Cardiac fibroblast (primary cell): ENCODE measurements around the gene REPS2.

Experiments used
- DNase-seq, 2 donors: peaks; one replicate each; pipeline versions ENCODE4 v3.0.0 to v3.0.0-alpha.2; 2010; ENCODE audit warnings: low read depth in 2 of 2
- H3K4me3 ChIP-seq, 2 donors: replicated peaks in 1 of 2; 1 replicate in 1 of 2; 2 replicates in 1 of 2; pipeline ENCODE4 v1.5.1; 2011; ENCODE audit warnings: low read depth in 2 of 2, low read length in 2 of 2, mild to moderate bottlenecking in 2 of 2, moderate library complexity in 1 of 2
- TF ChIP-seq, protein P1 (sequence below): IDR thresholded peaks from one replicate; pipeline ENCODE4 v1.5.1; 2011; ENCODE audit warnings: low read depth, mild to moderate bottlenecking, low read length, inconsistent platforms

The REPS2 gene

DNA sequence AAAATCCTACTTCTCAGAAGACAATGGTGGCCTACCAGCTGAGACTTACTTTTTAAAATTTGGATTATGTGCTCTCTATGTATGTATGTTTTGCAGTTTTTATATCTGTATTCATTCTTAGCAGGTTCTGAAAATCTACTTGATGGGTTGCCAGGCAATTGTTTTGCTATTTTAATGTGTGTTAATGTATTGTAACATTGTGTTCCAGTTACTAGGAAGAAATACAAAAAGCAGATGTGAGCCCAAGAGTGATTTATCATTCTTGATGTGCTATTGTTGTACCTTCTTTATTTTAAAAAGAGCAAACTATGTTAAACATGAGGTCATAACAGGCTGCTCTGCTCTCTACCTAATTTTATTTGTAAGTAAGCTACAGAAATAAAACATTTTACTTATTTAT, 81.9 kb downstream of the REPS2 start:
- TF ChIP-seq, protein P1, sequence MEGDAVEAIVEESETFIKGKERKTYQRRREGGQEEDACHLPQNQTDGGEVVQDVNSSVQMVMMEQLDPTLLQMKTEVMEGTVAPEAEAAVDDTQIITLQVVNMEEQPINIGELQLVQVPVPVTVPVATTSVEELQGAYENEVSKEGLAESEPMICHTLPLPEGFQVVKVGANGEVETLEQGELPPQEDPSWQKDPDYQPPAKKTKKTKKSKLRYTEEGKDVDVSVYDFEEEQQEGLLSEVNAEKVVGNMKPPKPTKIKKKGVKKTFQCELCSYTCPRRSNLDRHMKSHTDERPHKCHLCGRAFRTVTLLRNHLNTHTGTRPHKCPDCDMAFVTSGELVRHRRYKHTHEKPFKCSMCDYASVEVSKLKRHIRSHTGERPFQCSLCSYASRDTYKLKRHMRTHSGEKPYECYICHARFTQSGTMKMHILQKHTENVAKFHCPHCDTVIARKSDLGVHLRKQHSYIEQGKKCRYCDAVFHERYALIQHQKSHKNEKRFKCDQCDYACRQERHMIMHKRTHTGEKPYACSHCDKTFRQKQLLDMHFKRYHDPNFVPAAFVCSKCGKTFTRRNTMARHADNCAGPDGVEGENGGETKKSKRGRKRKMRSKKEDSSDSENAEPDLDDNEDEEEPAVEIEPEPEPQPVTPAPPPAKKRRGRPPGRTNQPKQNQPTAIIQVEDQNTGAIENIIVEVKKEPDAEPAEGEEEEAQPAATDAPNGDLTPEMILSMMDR = no peak
- peak in 1 of 2 donors; percentile 32 for DNase-seq
- no peak overlapping the region for H3K4me3 ChIP-seq

DNA sequence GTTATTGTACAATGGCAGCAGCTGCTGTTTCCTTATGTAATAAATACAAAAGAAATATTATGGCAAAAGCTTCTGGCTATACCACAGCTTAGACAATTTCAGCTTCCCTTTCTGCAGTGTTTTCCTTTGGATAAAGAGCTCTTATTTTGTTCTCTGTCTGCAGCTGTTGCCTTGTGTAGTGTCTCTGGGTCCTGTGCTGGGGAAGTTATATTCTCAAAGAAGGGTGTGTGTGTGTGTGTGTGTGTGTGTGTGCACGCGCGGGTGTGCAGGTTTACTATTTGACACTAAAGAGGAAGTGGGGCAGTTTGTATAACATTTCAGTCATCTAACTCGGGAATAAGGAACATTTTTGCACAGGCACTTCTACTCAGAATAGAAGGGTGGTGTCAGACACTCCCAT, 83.6 kb downstream of the REPS2 start:
- TF ChIP-seq, protein P1 = no peak
- DNase-seq = no peak
- H3K4me3 ChIP-seq = no peak overlapping the region

DNA sequence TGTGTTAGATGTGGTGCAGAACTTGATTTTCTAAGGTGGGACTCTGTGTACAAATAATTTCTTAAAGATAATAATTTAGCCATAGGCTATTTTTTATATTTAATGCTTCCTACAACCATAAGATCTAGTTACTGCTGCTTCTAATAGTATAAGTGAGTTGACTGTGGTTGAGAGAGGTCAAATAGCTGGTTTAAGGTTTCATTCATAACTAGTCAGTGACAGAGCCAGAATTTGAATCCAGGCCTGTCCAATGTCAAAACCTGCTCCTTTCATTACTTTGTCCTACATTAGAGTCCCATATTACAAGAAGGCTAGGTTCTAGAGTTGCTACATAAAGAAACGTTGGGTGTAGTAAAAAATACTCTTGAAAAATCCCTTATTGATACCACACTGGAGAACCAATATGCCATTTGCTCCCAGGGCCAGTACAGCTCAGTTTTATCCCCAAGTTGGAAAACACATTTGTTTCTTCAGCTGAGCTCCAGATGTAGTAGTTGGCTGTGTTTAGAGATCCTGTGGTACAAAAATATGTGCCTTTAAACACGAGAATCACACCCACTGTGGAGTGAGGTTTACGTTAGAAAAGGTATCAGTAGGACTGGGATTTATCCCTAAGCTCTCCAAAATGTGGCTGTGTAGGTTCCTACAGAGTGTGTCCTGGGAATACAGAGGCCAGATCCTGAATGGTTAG, 84.3 kb downstream of the REPS2 start:
- peak in 1 of 2 donors; percentile 8 for DNase-seq
- TF ChIP-seq, protein P1 = no peak
- no peak overlapping the region for H3K4me3 ChIP-seq

DNA sequence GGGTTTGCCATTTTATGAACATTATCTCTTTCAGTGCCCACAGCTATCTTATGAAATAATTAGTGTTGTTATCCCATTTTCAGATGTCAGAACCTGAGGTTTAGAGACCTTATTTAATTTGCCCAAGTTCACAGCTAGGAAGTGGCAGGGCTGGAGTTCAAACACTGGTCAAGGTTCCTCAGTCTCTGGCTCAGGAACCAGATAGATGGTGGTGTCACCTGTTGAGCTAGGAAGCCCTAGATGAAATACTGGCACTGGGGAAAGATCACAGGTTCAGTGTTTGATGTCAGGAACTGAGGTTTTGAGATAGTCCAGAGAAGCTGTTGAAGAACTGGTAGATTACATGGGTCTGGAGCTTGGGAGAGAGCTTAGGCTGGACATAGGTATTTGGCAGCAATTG, 85.4 kb downstream of the REPS2 start:
- H3K4me3 ChIP-seq = no peak overlapping the region
- TF ChIP-seq, protein P1 = no peak
- no peak for DNase-seq

DNA sequence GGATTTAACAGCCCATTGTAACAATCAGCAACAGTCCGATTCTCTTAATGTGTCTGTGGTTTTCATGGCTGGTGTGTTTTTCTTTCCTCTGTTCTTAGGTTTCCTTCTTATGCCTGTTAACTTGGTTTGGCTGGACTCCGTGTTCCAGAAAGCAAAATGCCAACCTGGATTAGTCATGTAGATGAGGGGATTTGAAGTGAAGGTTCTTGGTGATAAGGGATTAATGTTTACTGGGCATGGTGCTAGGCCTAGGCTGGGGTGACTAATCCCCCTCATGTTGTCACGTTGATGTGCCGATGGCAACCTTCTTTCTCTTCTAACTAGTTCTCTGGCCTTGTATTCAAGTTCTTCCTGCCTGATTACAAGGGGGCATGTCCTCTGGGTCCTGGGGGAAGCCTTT, 85.9 kb downstream of the REPS2 start:
- no peak overlapping the region for H3K4me3 ChIP-seq
- TF ChIP-seq, protein P1 = no peak
- peak; percentile 59 to 88 for DNase-seq

DNA sequence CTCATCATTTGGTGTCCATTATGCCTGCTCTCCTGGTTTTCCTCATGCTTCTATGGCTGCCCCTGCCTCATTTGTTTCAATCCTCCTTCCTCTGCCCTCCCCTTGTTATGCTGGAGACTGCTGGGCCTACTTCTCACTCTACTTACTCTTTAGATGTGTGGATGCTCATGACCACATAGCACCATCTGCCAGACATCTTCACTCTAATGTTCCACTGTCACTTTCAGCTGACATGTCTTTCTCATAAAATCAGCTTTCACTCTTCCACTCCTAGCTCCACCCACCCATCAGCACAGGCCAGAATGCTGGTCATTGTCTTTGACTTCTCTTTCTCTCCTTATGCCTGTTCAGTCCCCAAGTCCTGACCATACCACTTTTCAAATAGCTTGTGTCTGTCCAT, 86.8 kb downstream of the REPS2 start:
- TF ChIP-seq, protein P1 = no peak
- H3K4me3 ChIP-seq = no peak overlapping the region

DNA sequence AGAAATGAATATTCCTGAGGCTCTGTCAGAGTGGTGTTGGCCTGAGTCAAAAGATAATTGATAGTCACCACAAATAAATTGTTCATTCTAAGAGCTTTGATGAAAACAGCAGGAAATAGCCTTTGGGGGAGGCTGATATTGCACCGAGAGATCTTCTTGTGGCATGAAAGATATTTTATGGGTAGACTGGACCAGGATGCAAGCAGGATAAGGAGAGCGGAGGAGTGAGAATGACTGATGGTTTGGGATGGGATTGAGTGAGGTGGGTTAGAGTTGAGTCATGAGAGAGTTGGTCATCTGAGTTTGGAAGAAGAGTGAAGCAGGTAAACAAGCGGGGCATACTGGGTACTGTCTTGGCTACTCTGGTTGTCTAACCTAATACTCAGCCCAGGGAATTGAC, 88.7 kb downstream of the REPS2 start:
- H3K4me3 ChIP-seq = no peak overlapping the region
- TF ChIP-seq, protein P1 = no peak
- no peak for DNase-seq

More for the DNA sequence above, 86.8 kb downstream of the REPS2 start:
- no peak for DNase-seq
